ENCODE measurements around the gene IRF5.

Gene IRF5

GRCh38 chr7:128963327-128963757 lies 25.6 kb downstream of the IRF5 start:
- TF ChIP-seq GATA3 (IDR thresholded peaks at IDR 0.05; ENCODE audit: low read depth, low read length) (no peak), GATA2 (IDR thresholded peaks at IDR 0.05; ENCODE audit: low read depth, low read length) (no peak)

DNA sequence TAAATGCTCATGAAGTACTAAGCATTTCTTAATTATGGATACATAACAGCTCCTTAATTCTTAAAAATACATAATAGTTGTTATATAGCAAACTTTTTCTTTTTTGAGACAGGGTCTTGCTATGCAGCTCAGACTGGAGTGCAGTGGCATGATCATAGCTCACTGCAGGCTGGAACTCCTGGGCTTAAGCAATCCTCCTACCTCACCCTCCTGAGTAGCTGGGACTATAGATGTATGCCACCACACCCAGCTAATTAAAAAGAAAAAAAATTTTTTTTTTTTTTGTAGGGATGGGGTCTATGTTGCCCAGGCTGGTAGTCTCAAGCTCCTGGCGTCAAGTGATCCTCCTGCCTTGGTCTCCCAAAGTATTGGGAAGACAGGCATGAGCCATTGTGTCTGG lies 30.9 kb downstream of the IRF5 start:
- no peak for TF ChIP-seq GATA3 (IDR thresholded peaks at IDR 0.05; ENCODE audit: low read depth, low read length)
- TF ChIP-seq GATA2 (IDR thresholded peaks at IDR 0.05; ENCODE audit: low read depth, low read length): no peak

DNA sequence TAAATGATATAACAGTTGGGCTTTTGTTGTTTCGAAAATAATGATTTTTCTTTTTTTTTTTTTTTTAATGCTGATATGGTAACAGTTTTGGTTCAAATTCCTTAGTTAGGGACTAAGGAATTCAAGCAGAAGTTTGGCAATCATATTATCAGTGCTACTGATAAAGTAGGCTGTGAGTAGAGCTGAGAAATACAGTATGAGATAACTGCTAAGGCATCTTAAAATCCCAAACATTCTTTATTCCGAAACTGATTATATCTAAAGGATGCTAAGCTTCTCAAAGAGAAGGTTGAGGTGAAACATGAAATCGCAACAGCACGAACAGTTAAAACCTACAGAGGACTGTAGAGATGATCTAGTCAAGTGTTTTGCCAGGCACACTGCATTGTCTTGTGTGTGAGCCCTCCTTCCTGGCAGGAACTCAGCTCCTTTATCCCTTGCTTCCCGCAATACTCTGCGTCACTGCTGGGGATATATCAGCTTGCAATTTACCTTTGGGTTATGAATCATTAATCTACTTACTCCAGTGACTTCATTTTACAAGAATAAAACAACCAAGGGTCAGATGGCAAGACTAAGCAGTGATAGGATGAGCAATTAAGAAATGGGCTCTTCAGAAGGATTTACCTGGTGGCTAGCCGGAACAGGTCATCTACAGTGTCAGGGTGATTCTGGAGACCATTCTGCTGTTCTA lies 36.7 kb downstream of the IRF5 start:
- TF ChIP-seq GATA3 (IDR thresholded peaks at IDR 0.05; ENCODE audit: low read depth, low read length) (no peak), GATA2 (IDR thresholded peaks at IDR 0.05; ENCODE audit: low read depth, low read length) (no peak)

GRCh38 chr7:128982105-128982504 lies 44.4 kb downstream of the IRF5 start:
- no peak for TF ChIP-seq GATA2 (IDR thresholded peaks at IDR 0.05; ENCODE audit: low read depth, low read length)
- no peak for TF ChIP-seq GATA3 (IDR thresholded peaks at IDR 0.05; ENCODE audit: low read depth, low read length)

GRCh38 chr7:128985660-128986059 lies 47.9 kb downstream of the IRF5 start:
- TF ChIP-seq GATA3 (IDR thresholded peaks at IDR 0.05; ENCODE audit: low read depth, low read length) (no peak), GATA2 (IDR thresholded peaks at IDR 0.05; ENCODE audit: low read depth, low read length) (no peak)

GRCh38 chr7:128986609-128987008 lies 48.9 kb downstream of the IRF5 start:
- no peak for TF ChIP-seq GATA3 (IDR thresholded peaks at IDR 0.05; ENCODE audit: low read depth, low read length)
- TF ChIP-seq GATA2 (IDR thresholded peaks at IDR 0.05; ENCODE audit: low read depth, low read length): no peak

- no peak for TF ChIP-seq GATA3 (IDR thresholded peaks at IDR 0.05; ENCODE audit: low read depth, low read length)
These were observed 50.6 kb downstream of the IRF5 start for GRCh38 chr7:128988372-128988771.

GRCh38 chr7:128989961-128990360 lies 52.2 kb downstream of the IRF5 start:
- TF ChIP-seq GATA2 (IDR thresholded peaks at IDR 0.05; ENCODE audit: low read depth, low read length) (no peak), GATA3 (IDR thresholded peaks at IDR 0.05; ENCODE audit: low read depth, low read length) (no peak)

- 0 out of 2 replicates have a peak, but pooled peaks have one; percentile 24 for TF ChIP-seq GATA3 (IDR thresholded peaks at IDR 0.05; ENCODE audit: low read depth, low read length)
- no peak for TF ChIP-seq GATA2 (IDR thresholded peaks at IDR 0.05; ENCODE audit: low read depth, low read length)
These were observed 55.7 kb downstream of the IRF5 start for GRCh38 chr7:128993419-128993818.

- TF ChIP-seq GATA3 (IDR thresholded peaks at IDR 0.05; ENCODE audit: low read depth, low read length) (no peak), GATA2 (IDR thresholded peaks at IDR 0.05; ENCODE audit: low read depth, low read length) (no peak)
These were observed 59.5 kb downstream of the IRF5 start for GRCh38 chr7:128997181-128997580.
